ENCODE measurements around the gene CHKA.
A peak's percentile ranks its signal among the peaks of the same experiment; 100 is the strongest.

Gene CHKA

GRCh38 chr11:68012044-68012842, 108.9 kb downstream of the CHKA start:
- DNase-seq, result no peak

- no peak for DNase-seq
Measured at GRCh38 chr11:68011051-68011943, 109.9 kb downstream of the CHKA start.

- DNase-seq, result no peak
Measured at GRCh38 chr11:68010090-68011041, 110.8 kb downstream of the CHKA start, which contains the start of gene ALDH3B1. Gene ALDH3B1, plus strand, starts transcription at chr11:68010327. Its CDS starts 4,971 bp downstream, at chr11:68015298.

- DNase-seq, result no peak
Measured at GRCh38 chr11:68009391-68010089, 111.6 kb downstream of the CHKA start.

- no peak for DNase-seq
Measured at GRCh38 chr11:68008381-68009337, 112.5 kb downstream of the CHKA start.

- DNase-seq, result no peak
Measured at GRCh38 chr11:68007498-68008380, 113.4 kb downstream of the CHKA start.

- no peak for DNase-seq
Measured at GRCh38 chr11:68006606-68007166, 114.5 kb downstream of the CHKA start.

GRCh38 chr11:68004551-68005335, 116.4 kb downstream of the CHKA start:
- no peak for DNase-seq

- peak; percentile 23 to 32 for DNase-seq
Measured at GRCh38 chr11:68003846-68004550, 117.2 kb downstream of the CHKA start, which contains the start of gene UNC93B1. Gene UNC93B1, minus strand, starts transcription at chr11:68004097. Its CDS starts 54 bp downstream, at chr11:68004043.

GRCh38 chr11:68002938-68003845, 118.0 kb downstream of the CHKA start:
- no peak for DNase-seq
